ENCODE results near the gene CTBP1. TPM values are rescaled to one million over a fixed set of nuclear protein-coding genes. Genes with fewer than 3 reads are reported as not detected.

CTBP1 gene
- total and polyA plus RNA-seq, 9 of the 15 experiments (the other 6 are each of a cell fraction or from before 2014, with no cell fraction given) = 14.5 to 162 (median 68.2) TPM

- TF ChIP-seq HMBOX1 (IDR thresholded peaks at IDR 0.05) (no peak), HOMEZ (CRISPR knock-in tag; IDR thresholded peaks at IDR 0.05) (no peak), E2F5 (CRISPR knock-in tag; IDR thresholded peaks at IDR 0.05) (no peak), HDAC1 (IDR thresholded peaks at IDR 0.05) (no peak), KDM4B (IDR thresholded peaks at IDR 0.05; ENCODE audit: borderline replicate concordance in 2 of 2, low read depth in 1 of 2) (no peak), BHLHE40 (IDR thresholded peaks at IDR 0.05; ENCODE audit: low read length) (no peak), TEAD2 (tag; IDR thresholded peaks at IDR 0.05) (no peak), ATF7 (IDR thresholded peaks at IDR 0.05) (no peak), COPS2 (conservative IDR thresholded peaks at IDR 0.05) (no peak), ZNF143 (CRISPR knock-in tag; IDR thresholded peaks at IDR 0.05) (no peak), ESRRB (CRISPR knock-in tag; IDR thresholded peaks at IDR 0.05; ENCODE audit: borderline replicate concordance) (no peak)
These were observed 28.4 kb downstream of the CTBP1 start (continued) for GRCh38 chr4:1220566-1220965.

All from K562 (cell line).